SK-N-DZ (cell line): ENCODE measurements around the gene SLC26A1.
"Not testable (repeated sequence)": the region's sequence is repeated elsewhere in the genome, so short reads cannot be mapped to it uniquely, and the experiment has no call there.

Experiments used
- DNase-seq: peaks from one replicate; pipeline ENCODE4 v3.0.0-alpha.2; 2015; ENCODE audit warnings: low spot score

Gene SLC26A1

DNA sequence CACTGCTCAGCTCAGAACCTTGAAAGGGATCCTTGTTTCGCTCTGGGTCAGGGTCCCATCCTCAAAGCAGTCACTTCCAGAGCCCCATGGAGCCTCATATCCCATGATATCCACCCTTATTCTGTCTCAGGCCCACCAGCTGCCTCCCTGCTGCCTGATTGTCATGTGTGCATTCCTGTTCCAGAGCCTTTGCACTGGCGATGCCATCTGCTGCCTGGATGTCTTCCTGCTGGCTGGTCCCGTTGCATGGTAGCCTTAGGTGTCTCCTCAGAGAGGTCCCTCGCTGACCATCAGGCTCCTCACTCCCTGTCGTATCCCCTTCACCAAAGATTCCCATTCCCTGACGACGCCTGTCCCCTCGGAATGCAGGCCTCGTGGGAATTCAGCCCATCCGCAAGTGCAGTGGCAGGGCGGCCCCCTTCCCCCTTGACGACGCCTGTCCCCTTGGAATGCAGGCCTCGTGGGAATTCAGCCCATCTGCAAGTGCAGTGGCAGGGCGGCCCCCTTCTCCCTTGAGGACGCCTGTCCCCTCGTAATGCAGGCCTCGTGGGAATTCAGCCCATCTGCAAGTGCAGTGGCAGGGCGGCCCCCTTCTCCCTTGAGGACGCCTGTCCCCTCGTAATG lies 6.1 kb upstream of the SLC26A1 start:
- not testable (repeated sequence) for DNase-seq

DNA sequence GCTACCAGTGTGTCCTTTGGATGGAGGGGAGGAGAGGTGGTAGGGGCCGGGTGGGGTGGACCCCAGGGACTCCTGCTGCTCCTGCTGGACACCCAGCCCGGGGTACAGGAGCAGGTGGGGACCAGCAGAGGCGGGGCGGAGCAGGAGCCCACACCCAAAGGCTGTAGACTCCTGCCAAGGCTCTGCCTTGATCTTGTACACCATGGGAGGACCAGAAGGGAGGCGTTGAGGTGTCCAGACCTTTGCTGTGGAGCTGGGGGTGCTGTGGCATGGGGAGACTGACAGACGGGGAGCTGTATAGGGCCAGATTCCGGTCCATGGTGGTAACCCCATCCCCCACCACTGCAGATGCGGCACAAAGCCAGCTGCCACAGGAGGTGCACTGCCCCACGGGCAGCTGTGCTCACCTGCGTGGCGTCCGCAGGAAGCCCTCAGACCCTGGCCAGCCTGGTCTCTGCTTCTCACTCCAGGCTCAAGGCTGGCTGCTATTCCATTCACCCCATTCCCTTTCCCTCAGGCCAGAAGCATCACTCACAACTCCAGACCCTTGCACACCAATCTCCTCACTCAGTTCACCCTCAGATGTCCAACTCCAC lies 5.0 kb upstream of the SLC26A1 start:
- DNase-seq = no peak

DNA sequence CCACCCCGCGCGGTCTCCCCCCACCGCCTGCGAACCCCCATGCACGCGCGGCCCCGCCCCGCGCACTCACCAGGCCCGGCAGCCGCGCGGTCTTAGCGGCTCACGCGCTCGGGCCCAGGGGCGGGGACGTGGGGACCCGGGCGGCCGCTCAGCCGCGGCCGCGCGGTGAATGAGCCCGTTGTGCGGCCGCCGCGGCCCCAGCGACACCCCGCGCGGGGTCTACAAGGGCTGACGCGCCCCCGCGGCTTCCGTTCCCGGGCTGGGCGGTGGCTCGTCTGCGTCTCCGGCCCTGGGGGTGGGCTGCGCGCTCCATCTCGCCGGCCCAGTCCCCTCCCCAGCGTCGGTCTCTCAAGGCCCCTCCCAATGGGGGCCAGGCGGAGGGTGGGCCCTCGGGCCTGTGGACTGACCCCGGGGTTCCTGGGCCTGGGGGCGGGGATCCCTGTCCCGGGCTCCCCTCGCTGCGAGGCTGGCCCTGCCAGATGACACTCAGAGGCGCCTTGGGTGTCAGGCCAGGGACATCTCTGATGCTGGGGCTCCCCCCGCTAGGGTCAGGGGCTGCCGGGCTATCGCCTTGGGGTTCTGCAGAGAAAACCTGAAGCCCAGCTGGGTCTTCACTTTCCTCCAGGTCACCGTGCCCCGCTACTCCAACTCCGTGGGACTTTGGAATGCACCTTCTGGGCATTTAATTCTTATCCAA lies 4.3 kb upstream of the SLC26A1 start:
- DNase-seq = no peak

DNA sequence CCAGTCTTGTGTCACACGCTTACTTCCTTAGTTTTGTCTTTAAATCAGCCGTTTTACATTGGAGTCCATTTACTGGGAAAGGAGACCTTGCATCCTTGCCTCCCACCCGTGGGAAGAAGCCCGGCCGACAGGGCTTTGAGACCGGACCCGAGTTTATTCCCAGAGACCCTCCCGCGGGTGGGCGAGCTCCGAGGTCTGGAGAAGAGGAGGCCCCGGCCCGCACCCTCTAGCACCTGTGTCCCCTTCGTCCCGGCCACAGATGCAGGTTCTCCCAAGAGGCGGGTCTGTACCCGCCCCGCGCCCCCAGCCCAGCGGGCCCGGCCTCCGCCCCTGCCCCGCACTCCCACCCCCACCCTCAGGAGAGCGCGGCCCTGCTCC lies 3.8 kb upstream of the SLC26A1 start:
- no peak for DNase-seq

DNA sequence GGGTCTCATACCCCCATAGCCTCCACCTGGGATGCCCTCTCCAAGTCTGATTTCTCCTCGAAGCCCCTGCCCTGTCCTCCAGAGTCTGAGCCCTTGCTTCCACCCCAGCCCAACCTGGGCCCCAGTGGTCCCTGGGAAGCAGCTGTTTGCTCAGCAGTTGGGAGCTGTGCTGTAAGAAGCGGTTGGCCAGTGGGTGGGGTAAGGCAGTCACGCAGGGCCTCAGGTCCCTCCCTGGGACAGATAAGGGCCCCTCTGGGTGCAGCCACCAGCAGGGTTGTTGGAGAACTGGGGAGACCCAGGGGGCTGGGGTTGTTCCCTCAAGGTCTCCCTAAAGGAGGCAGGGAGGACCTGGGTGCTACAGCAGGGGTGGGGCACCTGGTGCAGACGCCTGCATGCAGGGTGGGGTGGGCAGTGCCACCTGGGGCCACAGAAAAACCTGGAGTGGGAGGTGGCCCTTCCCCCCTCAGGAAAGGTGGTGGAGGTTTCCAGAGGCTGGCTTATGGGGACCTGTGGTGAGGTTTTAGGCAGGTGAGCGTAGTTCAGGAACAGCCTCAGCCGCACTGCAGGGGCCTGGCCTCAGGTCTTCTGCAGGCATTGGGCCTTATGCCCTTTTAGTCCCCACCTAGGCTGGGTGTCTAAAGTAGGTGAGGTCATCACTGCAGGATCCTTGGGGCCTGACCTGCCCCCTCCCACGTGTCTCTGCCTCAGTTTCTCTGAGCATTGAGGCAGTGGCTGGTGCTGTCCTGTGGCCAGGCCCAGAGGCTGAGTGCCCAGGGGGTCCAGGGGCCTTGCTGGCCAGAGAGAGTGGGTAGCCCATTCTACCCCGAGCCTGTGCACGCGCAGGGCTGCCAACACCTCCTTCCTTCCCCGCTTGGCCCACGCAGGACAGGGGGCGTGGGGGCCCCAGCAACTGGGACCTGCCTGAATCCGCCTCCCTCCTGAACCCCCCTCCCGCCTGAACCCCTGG lies 3.1 kb upstream of the SLC26A1 start:
- no peak for DNase-seq

DNA sequence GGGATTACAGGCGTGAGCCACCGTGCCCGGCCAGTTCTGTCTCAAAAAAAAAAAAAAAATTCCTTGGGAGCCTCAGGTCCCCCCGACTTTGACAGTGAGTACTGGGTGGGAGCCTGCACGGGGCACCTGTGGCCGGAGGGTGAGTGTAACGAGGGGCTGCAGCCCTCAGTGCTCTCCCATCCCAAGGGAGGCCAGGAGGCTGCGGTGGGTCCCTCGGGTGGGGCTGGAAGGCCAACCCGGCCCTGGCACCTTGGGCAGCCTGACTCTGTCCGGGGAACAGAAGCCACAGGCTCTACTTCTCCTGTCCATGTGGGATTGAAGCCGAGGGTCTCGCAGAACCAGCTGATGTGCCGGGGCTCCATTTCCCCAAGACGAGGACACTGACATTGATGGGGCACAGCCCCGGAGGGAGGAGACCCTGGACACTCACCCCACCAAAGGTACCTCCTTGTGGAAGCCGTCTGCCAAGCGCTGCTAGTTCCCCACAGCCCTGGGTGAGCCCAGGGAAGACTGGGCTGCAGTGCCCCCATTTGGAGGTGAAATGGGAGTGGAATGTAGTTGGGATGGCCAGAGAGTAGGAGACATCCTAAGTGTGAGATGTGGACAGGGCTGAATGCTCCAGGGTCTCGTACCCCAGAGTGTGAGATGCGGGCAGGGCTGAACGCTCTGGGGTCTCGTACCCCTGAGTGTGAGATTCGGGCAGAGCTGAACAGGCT lies 2.3 kb upstream of the SLC26A1 start:
- DNase-seq = no peak

DNA sequence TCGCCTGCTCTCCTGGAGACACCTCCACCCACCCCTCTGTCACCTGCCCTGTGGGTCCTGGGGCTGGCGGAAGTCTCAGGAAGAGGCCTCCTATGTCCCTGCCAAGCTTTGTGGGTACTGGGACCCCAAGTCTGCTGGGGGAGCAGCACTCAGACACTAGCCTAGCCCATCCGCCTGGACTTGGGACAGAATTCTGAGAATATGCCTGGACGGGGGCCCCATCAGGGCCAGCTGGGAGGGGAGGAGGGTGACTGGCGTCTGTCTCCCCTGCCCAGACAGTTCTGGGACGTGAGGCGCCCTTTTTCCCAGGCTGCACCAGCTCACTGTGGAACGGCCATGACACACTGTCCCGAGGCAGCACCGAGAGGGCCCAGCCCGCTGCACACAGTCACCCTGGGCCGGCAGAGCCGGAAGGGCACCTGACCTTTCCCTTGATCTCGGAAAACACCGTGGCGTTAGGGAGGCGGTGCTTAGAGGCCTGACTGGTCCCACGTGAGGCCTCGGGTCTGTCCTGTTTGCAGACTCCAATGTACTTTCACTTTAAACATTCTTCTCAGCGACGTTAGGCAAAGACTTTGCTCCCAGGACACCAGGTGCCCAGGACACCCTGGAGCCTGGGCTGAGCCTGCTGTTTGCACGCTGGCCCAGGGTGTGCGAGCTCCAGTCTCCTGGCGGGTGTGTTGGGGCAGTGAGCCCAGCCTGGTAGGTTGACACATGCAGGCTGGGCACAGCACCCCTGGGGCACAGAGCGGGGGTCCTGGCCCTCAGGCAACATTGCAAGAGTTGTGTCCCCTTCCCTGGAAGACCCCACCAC lies 700 bp downstream of the SLC26A1 start:
- no peak for DNase-seq

DNA sequence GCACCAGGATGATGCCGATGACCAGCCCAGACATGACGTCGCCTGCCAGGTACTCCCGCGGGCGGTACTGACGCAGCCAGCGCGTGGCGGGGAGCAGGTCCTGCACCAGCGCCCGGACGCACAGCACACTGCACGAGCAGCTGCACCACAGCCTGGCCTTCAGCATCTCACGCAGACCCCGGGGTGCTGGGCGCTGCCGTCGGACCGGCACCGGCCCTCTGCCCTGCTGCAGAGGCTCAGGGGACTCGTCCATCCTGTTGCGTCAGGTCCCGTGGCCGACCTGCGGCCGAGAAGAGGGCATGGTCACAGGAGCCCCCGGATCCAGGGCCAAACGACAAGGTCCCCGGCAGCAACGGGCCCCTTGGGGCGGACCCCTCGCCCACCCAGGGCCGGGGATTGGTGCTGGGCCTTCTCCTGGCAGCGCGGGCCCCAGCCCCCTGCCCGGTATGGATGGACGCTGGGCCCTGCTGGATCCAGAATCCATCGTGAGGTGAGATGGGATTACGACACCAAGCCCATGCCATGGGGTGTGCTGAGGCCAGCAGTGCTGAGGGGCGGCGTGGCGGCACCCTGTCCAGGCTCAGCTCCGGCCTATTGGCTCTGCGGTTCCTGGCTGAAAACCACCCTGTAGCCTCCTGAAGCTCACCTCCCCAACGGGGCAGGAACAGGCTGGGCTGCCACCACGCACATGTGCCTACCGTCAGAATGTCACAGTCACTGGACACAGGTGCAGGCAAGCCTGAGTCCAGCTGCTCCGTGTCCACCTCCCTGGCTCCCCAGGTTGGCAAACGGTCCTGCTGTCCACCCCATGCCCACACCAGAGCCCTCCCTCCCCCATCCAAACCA lies 1.5 kb downstream of the SLC26A1 start:
- no peak for DNase-seq

DNA sequence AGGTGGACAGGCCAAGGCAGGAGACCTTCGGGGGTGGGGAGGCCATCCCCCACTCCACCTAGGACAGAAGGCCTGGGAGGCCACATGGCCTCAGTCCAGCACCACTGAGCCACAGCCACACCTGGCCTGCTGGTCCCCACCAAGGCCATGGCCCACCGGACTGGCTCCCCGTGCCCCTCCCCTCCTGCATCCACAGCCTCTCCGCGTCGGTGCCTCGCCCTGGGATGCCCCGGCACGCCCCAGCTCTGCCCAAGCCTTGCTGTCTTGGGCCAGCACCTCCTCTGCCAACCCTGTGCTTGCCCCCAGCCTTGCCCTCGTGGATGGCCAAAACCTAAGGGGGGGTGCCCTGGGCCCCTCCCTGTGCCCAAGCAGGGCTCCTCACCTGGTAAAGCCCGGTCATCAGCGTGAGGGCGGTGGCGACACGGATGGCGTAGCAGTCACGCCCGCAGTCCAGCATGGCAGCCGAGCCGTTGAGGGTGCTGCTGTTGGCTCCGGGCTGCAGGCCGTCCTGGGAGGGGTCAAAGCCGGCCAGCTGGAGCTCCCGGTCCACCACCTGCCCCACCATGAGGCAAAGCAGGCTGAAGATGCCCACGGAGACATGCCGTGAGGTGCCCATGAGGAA lies 2.3 kb downstream of the SLC26A1 start:
- no peak for DNase-seq

DNA sequence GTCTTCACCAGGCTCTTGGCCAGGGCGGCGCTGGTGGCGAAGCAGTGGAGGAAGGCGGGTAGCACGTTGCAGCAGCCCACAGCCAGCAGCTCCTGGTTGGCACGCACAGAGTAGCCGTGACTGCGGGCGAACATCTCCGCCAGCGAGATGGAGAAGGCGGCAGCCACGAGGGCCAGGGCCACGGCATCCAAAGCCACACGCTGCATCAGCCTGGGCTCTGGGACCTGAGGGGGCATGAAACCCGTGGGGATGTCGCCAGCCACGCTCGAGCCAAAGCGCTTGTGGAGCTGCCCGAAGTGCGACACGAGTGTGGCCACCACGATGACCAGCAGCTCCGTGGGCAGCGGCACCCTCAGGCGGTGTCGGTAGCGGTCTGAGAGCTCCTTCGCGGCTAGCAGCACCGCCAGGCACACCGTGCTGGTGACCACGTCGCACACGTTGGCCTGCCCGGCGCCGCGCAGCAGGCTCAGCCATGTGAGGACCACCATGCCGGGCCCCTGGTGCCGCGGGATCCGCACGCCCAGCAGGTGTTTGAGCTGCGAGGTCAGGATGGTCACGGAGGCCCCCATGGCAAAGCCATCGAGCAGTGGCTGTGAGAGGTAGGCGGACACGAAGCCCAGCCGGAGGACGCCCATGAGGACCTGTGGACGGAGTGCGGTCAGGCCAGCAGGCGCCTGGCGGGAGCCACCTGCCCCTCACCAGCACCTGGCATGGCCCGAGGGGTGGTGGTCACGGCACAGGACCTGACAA lies 3.3 kb downstream of the SLC26A1 start:
- no peak for DNase-seq

DNA sequence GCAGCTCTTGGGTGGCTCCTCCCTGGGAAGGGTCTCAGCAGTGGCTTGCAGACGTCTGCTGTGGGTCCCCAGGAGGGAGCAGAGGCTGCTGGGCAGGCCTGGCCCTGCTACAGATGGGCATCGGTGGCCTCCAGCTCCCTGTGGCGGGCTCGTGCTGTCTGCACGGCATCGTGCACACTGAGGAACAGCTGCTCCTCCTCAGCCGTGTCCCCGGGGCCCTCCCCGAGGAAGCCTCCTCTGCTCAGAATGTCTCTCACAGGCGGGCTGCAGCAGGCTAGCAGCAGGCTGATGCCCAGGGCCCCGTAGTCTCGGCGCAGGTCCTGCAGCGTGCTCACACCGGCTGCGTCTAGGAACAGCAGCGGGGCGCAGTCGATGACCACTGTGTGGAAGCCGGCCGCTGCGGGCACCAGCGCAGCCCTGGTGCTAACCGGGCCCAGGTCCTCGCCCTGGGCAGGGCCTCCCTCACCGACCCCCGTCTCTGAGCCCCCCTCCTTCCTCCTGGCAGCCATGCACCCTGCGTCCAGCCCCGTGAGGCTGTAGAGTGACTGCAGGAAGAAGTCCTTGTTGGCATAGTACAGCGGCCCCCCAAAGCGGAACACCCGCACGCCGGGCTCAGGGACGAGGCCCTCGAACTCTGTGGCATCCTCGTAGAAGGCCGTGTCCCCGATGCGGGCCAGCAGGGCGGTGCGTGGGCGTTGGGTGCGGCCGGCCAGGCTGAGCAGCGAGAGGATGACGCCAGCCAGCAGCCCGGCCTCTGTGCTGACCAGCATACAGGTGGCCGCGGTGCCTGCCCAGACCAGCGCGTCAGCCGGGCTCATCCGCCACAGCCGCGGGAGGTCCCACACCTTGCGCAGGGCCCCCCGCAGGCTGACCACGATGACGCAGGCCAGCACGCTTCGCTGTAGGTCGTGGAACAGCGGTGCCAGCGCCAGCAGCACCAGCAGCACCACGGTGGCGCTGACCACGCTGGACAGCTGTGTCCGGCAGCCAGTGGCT lies 4.2 kb downstream of the SLC26A1 start:
- no peak for DNase-seq

DNA sequence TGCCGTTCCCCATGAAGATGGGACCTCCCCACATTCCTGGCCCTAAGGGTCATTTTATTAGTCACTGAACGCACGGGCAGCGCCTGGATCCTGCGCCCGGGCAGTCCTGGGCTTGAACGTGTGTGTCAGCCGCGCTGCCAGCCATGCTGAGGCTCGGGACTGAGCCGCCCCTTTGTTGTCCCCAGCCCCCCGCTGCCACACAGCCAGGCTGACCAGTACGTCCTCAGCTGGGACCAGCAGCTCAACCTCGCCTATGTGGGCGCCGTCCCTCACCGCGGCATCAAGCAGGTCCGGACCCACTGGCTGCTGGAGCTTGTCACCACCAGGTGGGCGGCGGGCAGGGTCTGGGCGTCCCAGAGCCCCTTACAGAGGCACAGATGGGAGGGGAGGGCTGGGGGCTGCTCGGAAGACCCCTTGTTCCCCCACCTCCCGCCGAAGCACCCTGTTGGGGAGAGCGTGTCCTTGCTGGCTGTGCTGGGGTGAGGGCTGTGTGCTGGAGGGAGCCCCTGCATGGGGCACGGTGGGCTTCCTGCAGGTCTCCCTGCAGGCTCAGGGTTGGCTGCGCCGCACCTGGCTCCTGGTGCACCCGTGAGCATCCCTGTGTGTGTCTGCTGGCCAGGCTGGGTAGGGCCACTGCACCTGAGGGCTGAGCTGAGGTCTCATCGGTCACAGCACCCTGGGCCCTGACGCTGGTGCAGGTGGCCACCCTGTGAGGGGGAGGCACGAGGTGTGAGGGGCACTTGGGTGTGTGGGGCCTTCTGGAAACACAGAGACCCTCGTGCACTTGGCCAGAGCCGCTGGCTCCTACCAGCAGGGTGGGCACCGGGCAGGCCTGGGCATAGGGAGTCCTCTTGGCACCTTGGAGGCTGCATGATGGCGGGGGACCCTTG lies 5.3 kb downstream of the SLC26A1 start:
- no peak for DNase-seq

DNA sequence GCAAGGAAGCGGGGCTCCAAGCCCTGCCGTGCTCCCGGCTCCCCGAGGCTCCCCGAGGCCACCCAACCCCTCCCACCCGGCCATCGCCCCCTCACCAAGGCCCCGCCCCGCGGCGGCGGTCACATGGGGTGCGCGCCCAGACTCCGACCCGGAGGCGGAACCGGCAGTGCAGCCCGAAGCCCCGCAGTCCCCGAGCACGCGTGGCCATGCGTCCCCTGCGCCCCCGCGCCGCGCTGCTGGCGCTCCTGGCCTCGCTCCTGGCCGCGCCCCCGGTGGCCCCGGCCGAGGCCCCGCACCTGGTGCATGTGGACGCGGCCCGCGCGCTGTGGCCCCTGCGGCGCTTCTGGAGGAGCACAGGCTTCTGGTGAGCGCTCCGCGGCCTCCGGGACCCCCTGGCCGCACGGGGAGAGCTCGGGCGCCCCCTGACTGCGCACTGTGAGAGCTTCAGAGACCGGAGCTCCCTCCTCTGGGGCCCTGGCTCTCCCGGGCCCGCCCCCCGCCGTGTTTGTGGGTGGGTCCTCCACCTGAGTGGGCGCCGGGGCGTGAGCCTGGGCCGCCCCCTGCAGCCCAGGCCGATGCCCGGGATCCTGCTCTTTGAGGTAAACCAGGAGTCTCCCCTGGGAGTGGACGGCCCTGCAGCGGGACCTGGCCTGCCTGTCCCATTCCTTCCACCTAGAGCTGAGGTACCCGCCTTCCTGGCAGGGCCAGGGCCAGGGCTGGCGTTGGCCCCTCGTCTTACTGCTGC lies 6.2 kb downstream of the SLC26A1 start, which contains the start of gene IDUA:
Gene IDUA (plus strand): TSS at position 166 of the 745 bp plus-strand sequence. CDS start 41 bp downstream, at position 207.
- peak; percentile 48 for DNase-seq

DNA sequence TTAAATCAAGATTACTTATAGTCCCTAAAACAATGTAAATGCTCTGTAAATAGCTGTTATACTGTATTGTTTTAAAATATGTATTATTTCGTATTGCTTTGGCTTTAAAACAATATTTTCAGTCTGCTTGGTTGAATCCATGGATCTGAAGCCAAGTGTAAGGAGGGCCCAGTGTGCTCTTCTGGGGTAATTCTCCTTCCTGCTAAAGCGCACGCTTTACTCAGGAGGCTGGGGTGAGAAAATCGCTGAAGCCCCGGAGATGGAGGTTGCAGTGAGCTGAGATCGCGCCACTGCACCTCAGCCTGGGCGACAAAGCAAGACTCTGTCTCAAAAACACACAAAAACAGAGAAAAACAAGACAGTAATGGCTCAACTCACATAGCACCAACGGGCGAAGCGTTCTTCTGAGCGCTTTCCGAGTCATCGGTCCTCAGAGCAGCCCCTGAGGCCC lies 6.8 kb downstream of the SLC26A1 start:
- no peak for DNase-seq
